Thymus (tissue), 14 donors: ENCODE measurements around the gene SIGLEC6. TPM values are rescaled to one million over a fixed set of nuclear protein-coding genes. Genes with fewer than 3 reads are reported as not detected.

Experiments used
- DNase-seq, 9 donors: peaks; one replicate each; pipeline ENCODE4 v3.0.0-alpha.2; 2013; ENCODE audit warnings: low spot score in 9 of 9, low read depth in 6 of 9, missing footprints in 1 of 9
- H3K27ac ChIP-seq, 2 donors: one replicate each; pipeline ENCODE4 v1.5.1; 2013; ENCODE audit warnings: control low read depth in 1 of 2, low read depth in 1 of 2, low read length in 1 of 2, mild to moderate bottlenecking in 1 of 2, moderate library complexity in 1 of 2
- H3K27me3 ChIP-seq, 2 donors: one replicate each; pipeline ENCODE4 v1.5.1; 2013; ENCODE audit warnings: low read length in 1 of 2; ENCODE audit not compliant: control insufficient read depth in 2 of 2, insufficient read depth in 1 of 2
- H3K36me3 ChIP-seq, 2 donors: one replicate each; pipeline ENCODE4 v1.5.1; 2013; ENCODE audit warnings: low read length in 1 of 2, mild to moderate bottlenecking in 1 of 2, moderate library complexity in 1 of 2; ENCODE audit not compliant: control insufficient read depth in 2 of 2, insufficient read depth in 2 of 2
- H3K4me1 ChIP-seq, 2 donors: one replicate each; pipeline ENCODE4 v1.5.1; 2013; ENCODE audit warnings: low read length in 2 of 2; ENCODE audit not compliant: control insufficient read depth in 2 of 2, insufficient read depth in 2 of 2
- H3K4me3 ChIP-seq, 2 donors: one replicate each; pipeline ENCODE4 v1.5.1; 2013; ENCODE audit warnings: low read length in 2 of 2, control low read depth in 1 of 2, mild to moderate bottlenecking in 1 of 2
- H3K9me3 ChIP-seq, 2 donors: one replicate each; pipeline ENCODE4 v1.5.1; 2013; ENCODE audit warnings: low read length in 1 of 2, mild to moderate bottlenecking in 1 of 2; ENCODE audit not compliant: control insufficient read depth in 2 of 2, insufficient read depth in 1 of 2
- WGBS: extraction: QIAGEN DNeasy Blood & Tissue Kit; methylation state at CpG from one replicate; pipeline ENCODE4 v1.1.7; 2013; 5-methylcytosine and 5-hydroxymethylcytosine counted together
- long read RNA-seq, 10 donors: transcript quantifications; one replicate each; lab custom pipeline, GENCODE V29; 2026
- polyA plus RNA-seq: library from polyadenylated mRNA; stranded (reverse); fragments of 200-250 nt; gene quantifications from one replicate; pipeline ENCODE4 v1.2.3, GENCODE V29; 2013
- total RNA-seq: library from RNA; stranded (reverse); fragments of 120-200 nt; gene quantifications from one replicate; pipeline ENCODE4 v1.2.4, GENCODE V29; 2013
- donor health status: healthy.

SIGLEC6 gene
- 0.28 TPM for total RNA-seq
- polyA plus RNA-seq = 0.27 TPM
- long read RNA-seq, donor 1 = 0 reads
- long read RNA-seq, donor 2 = 0 reads
- long read RNA-seq, donor 3 = 0 reads
- long read RNA-seq, donor 4 = 0 reads
- long read RNA-seq, donor 5 = 0 reads
- long read RNA-seq, donor 6 = 0 reads
- long read RNA-seq, donor 7 = 0 reads
- long read RNA-seq, donor 8 = 0 reads
- long read RNA-seq, donor 9 = 0 reads
- long read RNA-seq, donor 10 = 0 reads

- H3K4me3 ChIP-seq = no peak within 1 kb of the TSS
- no peak within 1 kb of the TSS for H3K27ac ChIP-seq
- WGBS = 22% methylated on average over 25 of the region's 25 CpGs
- H3K27me3 ChIP-seq = peaks cover 0 to 4% of the 10 kb centered on the region in 2 donors
- H3K36me3 ChIP-seq = no peaks in the 10 kb centered on the region
- no peaks in the 10 kb centered on the region for H3K9me3 ChIP-seq
- no peaks in the 10 kb centered on the region for H3K4me1 ChIP-seq
- DNase-seq = peak in 5 of 9 donors; percentile 4 to 54 (median 25)
Measured at GRCh38 chr19:51531349-51532315, at the start of gene SIGLEC6. Gene SIGLEC6 (minus strand): TSS chr19:51531670. CDS start chr19:51531648, 22 bp downstream.

- peaks cover 3 to 6% of the 10 kb centered on the region in 2 donors for H3K4me1 ChIP-seq
- no peaks in the 10 kb centered on the region for H3K9me3 ChIP-seq
- no peak for DNase-seq
- peaks cover 24 to 26% of the 10 kb centered on the region in 2 donors for H3K36me3 ChIP-seq
- H3K27ac ChIP-seq = no peak overlapping the region
- WGBS = 97% methylated on average over 6 of the region's 6 CpGs
- H3K27me3 ChIP-seq = no peaks in the 10 kb centered on the region
- H3K4me3 ChIP-seq = no peak overlapping the region
Measured at GRCh38 chr19:51576850-51577249, 45.4 kb upstream of the SIGLEC6 start.

DNA sequence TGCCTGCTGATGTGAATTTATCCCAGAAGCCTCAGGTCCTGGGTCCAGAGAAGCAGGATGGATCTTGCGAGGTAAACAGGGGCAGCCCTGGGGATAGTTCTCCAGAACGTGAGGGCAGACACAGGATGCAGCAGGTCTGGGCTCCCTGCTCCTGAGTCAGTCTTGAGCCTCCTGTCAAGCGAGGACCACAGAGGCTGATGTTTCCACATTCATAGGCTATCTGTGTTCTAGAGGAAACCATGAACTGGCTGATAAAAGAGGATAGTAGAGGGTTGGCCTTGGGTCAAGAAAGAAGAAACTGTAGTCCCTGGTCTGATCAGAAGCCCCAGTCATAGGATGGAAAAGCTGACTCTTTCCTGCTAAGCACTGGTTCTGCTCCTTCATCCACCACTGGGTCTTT is 41.9 kb upstream of the SIGLEC6 start:
- Histone ChIP-seq H3K4me1 (peaks cover 10% of the 10 kb centered on the region in 2 donors), H3K27me3 (no peaks in the 10 kb centered on the region), H3K27ac (no peak overlapping the region), H3K4me3 (no peak overlapping the region), H3K36me3 (peaks cover 7 to 16% of the 10 kb centered on the region in 2 donors), H3K9me3 (no peaks in the 10 kb centered on the region)
- no peak for DNase-seq
- over 99% methylated on average over 3 of the region's 3 CpGs for WGBS

DNA sequence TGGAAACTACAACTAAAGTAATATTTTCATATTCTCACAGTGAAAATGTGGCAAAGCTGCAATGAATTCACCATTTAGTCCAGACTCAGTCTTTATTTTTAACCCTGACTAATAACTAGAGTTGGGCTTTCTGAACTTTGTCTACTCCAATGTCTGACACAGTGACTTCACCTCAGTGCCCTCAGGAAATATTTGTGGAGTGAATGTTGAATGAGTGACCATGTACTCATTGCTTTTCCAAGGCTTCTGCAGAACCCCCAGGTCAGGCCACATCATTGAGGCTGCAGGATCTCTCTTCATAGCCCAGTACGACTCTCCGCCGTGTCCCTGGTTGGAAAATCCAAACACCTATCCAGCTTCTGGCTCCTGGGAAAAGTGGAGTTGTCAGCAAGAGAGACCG is 41.4 kb upstream of the SIGLEC6 start:
- Histone ChIP-seq H3K27ac (no peak overlapping the region), H3K4me1 (peaks cover 10% of the 10 kb centered on the region in 2 donors), H3K36me3 (peaks cover 7 to 16% of the 10 kb centered on the region in 2 donors), H3K27me3 (no peaks in the 10 kb centered on the region), H3K9me3 (no peaks in the 10 kb centered on the region), H3K4me3 (no peak overlapping the region)
- 98% methylated on average over 4 of the region's 4 CpGs for WGBS
- DNase-seq = no peak

GRCh38 chr19:51572410-51572809 is 40.9 kb upstream of the SIGLEC6 start:
- WGBS = 47% methylated on average over 3 of the region's 3 CpGs
- H3K36me3 ChIP-seq = peaks cover 7 to 16% of the 10 kb centered on the region in 2 donors
- H3K4me1 ChIP-seq = peaks cover 10% of the 10 kb centered on the region in 2 donors
- H3K4me3 ChIP-seq = no peak overlapping the region
- no peaks in the 10 kb centered on the region for H3K27me3 ChIP-seq
- no peaks in the 10 kb centered on the region for H3K9me3 ChIP-seq
- H3K27ac ChIP-seq = no peak overlapping the region
- no peak for DNase-seq

DNA sequence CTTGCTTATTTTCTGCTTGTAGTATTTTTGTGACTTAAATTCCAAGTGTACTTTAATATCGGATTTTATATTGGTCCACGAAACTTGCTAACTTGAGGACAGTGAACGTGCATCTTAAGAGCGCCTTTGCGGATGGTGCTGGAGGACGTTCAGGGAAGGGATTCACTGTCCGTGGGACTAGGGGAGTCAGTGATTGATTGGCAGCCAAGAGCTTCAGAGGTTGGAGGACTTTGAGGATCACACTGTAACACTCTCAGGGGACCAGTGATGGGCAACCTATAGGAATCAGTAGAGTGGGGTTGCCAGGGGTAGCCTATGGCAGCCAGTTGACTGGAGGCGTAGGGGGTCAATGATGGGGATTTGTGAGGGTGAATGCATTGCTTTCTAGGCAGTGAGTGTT is 40.1 kb upstream of the SIGLEC6 start:
- H3K27me3 ChIP-seq = no peaks in the 10 kb centered on the region
- peaks cover 7 to 14% of the 10 kb centered on the region in 2 donors for H3K36me3 ChIP-seq
- WGBS = 7% methylated on average over 8 of the region's 8 CpGs
- H3K4me1 ChIP-seq = peaks cover 10% of the 10 kb centered on the region in 2 donors
- no peaks in the 10 kb centered on the region for H3K9me3 ChIP-seq
- H3K27ac ChIP-seq = no peak overlapping the region
- DNase-seq = peak in 1 of 9 donors; percentile 11
- H3K4me3 ChIP-seq = peak overlapping the region; percentile 66 to 89

GRCh38 chr19:51570962-51571575 is 39.6 kb upstream of the SIGLEC6 start, which contains the start of gene ZNF175:
Gene ZNF175 (plus strand): TSS chr19:51571283. CDS start chr19:51573330, 2,047 bp downstream.
- H3K36me3 ChIP-seq = peaks cover 7 to 12% of the 10 kb centered on the region in 2 donors
- peak; percentile 84 to 96 (median 90) for DNase-seq
- peak within 1 kb of the TSS; percentile 66 to 89 for H3K4me3 ChIP-seq
- peaks cover 10% of the 10 kb centered on the region in 2 donors for H3K4me1 ChIP-seq
- H3K27me3 ChIP-seq = peaks cover 0 to 3% of the 10 kb centered on the region in 2 donors
- no peaks in the 10 kb centered on the region for H3K9me3 ChIP-seq
- under 1% methylated on average over 30 of the region's 30 CpGs for WGBS
- H3K27ac ChIP-seq = peak within 1 kb of the TSS in 1 of 2 donors; percentile 48

DNA sequence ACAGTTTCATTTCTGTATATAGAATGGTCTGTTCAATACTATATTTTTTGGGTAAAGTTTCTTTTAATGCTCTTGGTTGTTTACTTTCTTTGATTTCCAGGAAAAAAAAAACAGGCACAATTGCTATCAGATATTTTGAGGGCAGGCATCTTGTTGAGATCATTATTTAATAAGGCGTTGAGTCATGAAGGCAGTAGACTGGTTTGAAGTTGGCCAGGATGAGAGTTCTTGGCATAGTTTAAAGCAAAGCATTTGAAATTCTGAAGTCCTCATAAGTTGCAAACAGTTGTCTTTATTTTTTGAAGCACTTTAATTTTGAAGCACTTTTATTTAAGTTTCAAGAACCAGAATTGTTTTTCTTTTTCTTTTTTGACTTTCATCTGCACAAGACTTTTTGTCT is 37.0 kb upstream of the SIGLEC6 start:
- DNase-seq = no peak
- H3K36me3 ChIP-seq = peaks cover 5 to 7% of the 10 kb centered on the region in 2 donors
- H3K4me1 ChIP-seq = peaks cover 10% of the 10 kb centered on the region in 2 donors
- no peaks in the 10 kb centered on the region for H3K9me3 ChIP-seq
- 99% methylated on average over 1 of the region's 1 CpG for WGBS
- no peak overlapping the region for H3K27ac ChIP-seq
- peaks cover 3 to 7% of the 10 kb centered on the region in 2 donors for H3K27me3 ChIP-seq
- H3K4me3 ChIP-seq = no peak overlapping the region
